ENCODE results near the gene SEC14L3.

GRCh38 chr22:30447656-30448055 is 24.2 kb downstream of the SEC14L3 start:
- TF ChIP-seq CTCF (IDR thresholded peaks at IDR 0.05; ENCODE audit: low read depth, low read length), result no peak
- TF ChIP-seq POLR2A (IDR thresholded peaks at IDR 0.05; ENCODE audit: extremely low read depth, insufficient read length), result no peak
- no peak for TF ChIP-seq MYC (IDR thresholded peaks at IDR 0.05; ENCODE audit: low read depth, low read length)
- TF ChIP-seq MAX (IDR thresholded peaks at IDR 0.05; ENCODE audit: low read depth, low read length), result no peak
